IMR-90 (cell line): Measurements from ENCODE around the gene C11orf68. TPM values are rescaled to one million over a fixed set of nuclear protein-coding genes. Genes with fewer than 3 reads are reported as not detected.
A peak's percentile ranks its signal among the peaks of the same experiment; 100 is the strongest.

Experiments
- ATAC-seq: fragments of 200-7000 bp; cut with Tn5 transposase; 2 replicates; pipeline ENCODE4 v1.9.1; 2020; ENCODE audit warnings: low read depth, mild to moderate bottlenecking, moderate library complexity
- BruUV-seq: library from RNA; stranded (reverse); fragments of 400-500 nt; replicated peaks from 2 replicates; lab custom pipeline; 2021; lab: Mats Ljungman, UMichigan
- CTCF ChIA-PET: fragments of 300-600 bp; formaldehyde crosslinking; extraction: SDS; loops from one replicate; lab custom pipeline; 2021; ENCODE audit warnings: antibody characterized with exemption; lab: Yijun Ruan, JAX
- POLR2A ChIA-PET: fragments of 300-600 bp; sonication (Branson Sonifier 250); formaldehyde crosslinking; loops from one replicate; lab custom pipeline; 2022; ENCODE audit warnings: antibody characterized with exemption; ENCODE audit not compliant: unreplicated experiment; lab: Charles Lee
- DNase-seq: peaks from one replicate; pipeline ENCODE4 v3.0.0; 2013
- H2AFZ ChIP-seq: replicated peaks from 2 replicates; pipeline ENCODE3; 2013; ENCODE audit warnings: low read length, mild to moderate bottlenecking; ENCODE audit not compliant: poor library complexity
- H2AK5ac ChIP-seq: 2 replicates; pipeline ENCODE4 v1.6.1; 2013; ENCODE audit warnings: low read depth, low read length, inconsistent platforms
- H2AK9ac ChIP-seq: replicated peaks from 2 replicates; pipeline ENCODE3; 2013; ENCODE audit warnings: mild to moderate bottlenecking, low read depth, low read length, moderate library complexity; ENCODE audit not compliant: poor library complexity
- H2BK120ac ChIP-seq: 2 replicates; pipeline ENCODE4 v1.6.1; 2013; ENCODE audit warnings: low read depth, low read length, inconsistent platforms
- H2BK15ac ChIP-seq: 3 replicates; pipeline ENCODE4 v1.6.1; 2013; ENCODE audit warnings: low read depth, low read length, inconsistent platforms
- H2BK20ac ChIP-seq: 2 replicates; pipeline ENCODE4 v1.6.1; 2013; ENCODE audit warnings: low read depth, mild to moderate bottlenecking, inconsistent platforms, low read length, moderate library complexity
- H2BK5ac ChIP-seq: 2 replicates; pipeline ENCODE4 v1.6.1; 2013; ENCODE audit warnings: mild to moderate bottlenecking, low read depth, low read length, inconsistent platforms; ENCODE audit not compliant: poor library complexity, severe bottlenecking
- H3K14ac ChIP-seq: replicated peaks from 2 replicates; pipeline ENCODE4 v1.6.1; 2013; ENCODE audit warnings: low read depth, low read length, inconsistent platforms
- H3K18ac ChIP-seq: 2 replicates; pipeline ENCODE4 v1.6.1; 2013; ENCODE audit warnings: low read depth, low read length, control low read depth
- H3K23ac ChIP-seq: 2 replicates; pipeline ENCODE4 v1.6.1; 2013; ENCODE audit warnings: low read depth, low read length, inconsistent platforms
- H3K27ac ChIP-seq: 2 replicates; pipeline ENCODE4 v1.5.1; 2013; ENCODE audit warnings: mild to moderate bottlenecking, control low read depth, low read length; ENCODE audit not compliant: insufficient read depth
- H3K27me3 ChIP-seq: 2 replicates; pipeline ENCODE4 v1.6.1; 2013; ENCODE audit warnings: low read length; ENCODE audit not compliant: control insufficient read depth, insufficient read depth
- H3K36me3 ChIP-seq: 2 replicates; pipeline ENCODE4 v1.6.1; 2013; ENCODE audit warnings: low read length, mixed read lengths; ENCODE audit not compliant: control insufficient read depth, insufficient read depth
- H3K4ac ChIP-seq: 2 replicates; pipeline ENCODE4 v1.6.1; 2013; ENCODE audit warnings: low read depth, low read length, inconsistent platforms
- H3K4me1 ChIP-seq: 2 replicates; pipeline ENCODE4 v1.6.1; 2013; ENCODE audit warnings: low read length, mixed read lengths; ENCODE audit not compliant: control insufficient read depth, insufficient read depth
- H3K4me2 ChIP-seq: 2 replicates; pipeline ENCODE4 v1.6.1; 2013; ENCODE audit warnings: low read depth, mild to moderate bottlenecking, control low read depth, low read length, moderate library complexity
- H3K4me3 ChIP-seq: 2 replicates; pipeline ENCODE4 v1.5.1; 2013; ENCODE audit warnings: low read depth, mild to moderate bottlenecking, control low read depth, low read length, moderate library complexity; ENCODE audit not compliant: insufficient read depth
- H3K56ac ChIP-seq: 2 replicates; pipeline ENCODE4 v1.6.1; 2013; ENCODE audit warnings: low read length, inconsistent platforms; ENCODE audit not compliant: insufficient read depth; ENCODE audit errors: extremely low read depth
- H3K79me1 ChIP-seq, 2 experiments: 2 replicates each; pipeline ENCODE4 v1.6.1; 2013; ENCODE audit warnings: low read length in 2 of 2, inconsistent platforms in 1 of 2, low read depth in 1 of 2
- H3K9ac ChIP-seq: 2 replicates; pipeline ENCODE4 v1.6.1; 2013; ENCODE audit warnings: low read depth, low read length, control low read depth
- H3K9me1 ChIP-seq: 2 replicates; pipeline ENCODE4 v1.6.1; 2013; ENCODE audit warnings: low read length, inconsistent platforms; ENCODE audit not compliant: insufficient read depth
- H3K9me3 ChIP-seq: 2 replicates; pipeline ENCODE4 v1.6.1; 2013; ENCODE audit warnings: low read length; ENCODE audit not compliant: control insufficient read depth, insufficient read depth
- H4K20me1 ChIP-seq: 2 replicates; pipeline ENCODE4 v1.6.1; 2013; ENCODE audit warnings: low read length, inconsistent platforms; ENCODE audit not compliant: insufficient read depth
- H4K5ac ChIP-seq: 2 replicates; pipeline ENCODE4 v1.6.1; 2013; ENCODE audit warnings: mild to moderate bottlenecking, low read depth, low read length, control low read depth
- H4K8ac ChIP-seq, 2 experiments: 2 replicates each; pipeline ENCODE4 v1.6.1; 2013; ENCODE audit warnings: low read depth in 2 of 2, low read length in 2 of 2, control low read depth in 1 of 2, inconsistent platforms in 1 of 2
- H4K91ac ChIP-seq: 2 replicates; pipeline ENCODE4 v1.6.1; 2013; ENCODE audit warnings: low read depth, low read length, inconsistent platforms; ENCODE audit not compliant: insufficient read depth
- CEBPB ChIP-seq: IDR thresholded peaks from 2 replicates; pipeline ENCODE4 v1.6.1; 2012; ENCODE audit warnings: low read depth, low read length, improper control_type of control experiment
- CHD1 ChIP-seq: IDR thresholded peaks from 2 replicates; pipeline ENCODE4 v1.6.1; 2012; ENCODE audit warnings: low read depth, low read length, improper control_type of control experiment
- CTCF ChIP-seq: conservative IDR thresholded peaks from 2 replicates; pipeline ENCODE4 v1.5.1; 2012; ENCODE audit warnings: mild to moderate bottlenecking, low read depth, low read length, improper control_type of control experiment
- FOS ChIP-seq: fragments of 150-350 bp; IDR thresholded peaks from 2 replicates; pipeline ENCODE4 v1.6.1; 2016; ENCODE audit warnings: low read depth, low read length
- MAZ ChIP-seq: IDR thresholded peaks from 2 replicates; pipeline ENCODE4 v1.6.1; 2012; ENCODE audit warnings: low read depth, mild to moderate bottlenecking, low read length, improper control_type of control experiment, moderate library complexity, borderline replicate concordance
- MXI1 ChIP-seq: IDR thresholded peaks from 2 replicates; pipeline ENCODE4 v1.6.1; 2012; ENCODE audit warnings: low read depth, mild to moderate bottlenecking, low read length, moderate library complexity, borderline replicate concordance
- NFE2L2 ChIP-seq: fragments of 150-350 bp; IDR thresholded peaks from 2 replicates; pipeline ENCODE4 v1.6.1; 2016; ENCODE audit warnings: low read depth, mild to moderate bottlenecking, low read length
- POLR2A ChIP-seq: IDR thresholded peaks from 2 replicates; pipeline ENCODE4 v1.6.1; 2012; ENCODE audit warnings: mild to moderate bottlenecking, low read depth, low read length
- RAD21 ChIP-seq: IDR thresholded peaks from 2 replicates; pipeline ENCODE4 v1.6.1; 2012; ENCODE audit warnings: low read length, improper control_type of control experiment
- RCOR1 ChIP-seq: IDR thresholded peaks from 2 replicates; pipeline ENCODE4 v1.6.1; 2012; ENCODE audit warnings: mild to moderate bottlenecking, low read length, improper control_type of control experiment; ENCODE audit not compliant: insufficient replicate concordance
- RFX5 ChIP-seq: IDR thresholded peaks from 2 replicates; pipeline ENCODE4 v1.8.0; 2012; ENCODE audit warnings: low read depth, mild to moderate bottlenecking, low read length, moderate library complexity
- WGBS, 2 experiments: methylation state at CpG; one replicate each; pipeline versions ENCODE4 v1.1.5 to v1.1.7; 2013; ENCODE audit warnings: missing lambda C conversion rate in 2 of 2; ENCODE audit not compliant: insufficient read length in 1 of 2; ENCODE audit errors: extremely low coverage in 2 of 2; 5-methylcytosine and 5-hydroxymethylcytosine counted together
- dilution Hi-C: fragments of 300-500 bp; cut with HindIII; formaldehyde crosslinking; loops from one replicate; pipeline ENCODE4 v1.14.3; 2018; ENCODE audit warnings: low sequenced_read_pairs; ENCODE audit not compliant: unreplicated experiment
- in situ Hi-C: fragments of 300-500 bp; cut with MboI; formaldehyde crosslinking; loops from 3 replicates; pipeline ENCODE4 v1.14.3; 2019; ENCODE audit warnings: low sequenced_read_pairs, inconsistent platforms, mixed read lengths
- intact Hi-C: fragments of 100-400 bp; cut with micrococcal nuclease; formaldehyde crosslinking; loops from 2 replicates; pipeline ENCODE4 v1.10.0; 2022
- polyA plus RNA-seq, 3 experiments: library from polyadenylated mRNA; depleted of rRNA; stranded (reverse); fragments of >200 nt; gene quantifications; 2 replicates each; pipeline ENCODE4 v1.2.3, GENCODE V29; 2012; ENCODE audit warnings: low replicate concordance in 1 of 3
- total RNA-seq: library from RNA; depleted of rRNA; stranded (reverse); fragments of >200 nt; gene quantifications from 2 replicates; pipeline ENCODE4 v1.2.3, GENCODE V29; 2012
- TF ChIP-seq, protein P1 (sequence below): fragments of 150-350 bp; IDR thresholded peaks from 2 replicates; pipeline ENCODE4 v1.6.1; 2017; ENCODE audit warnings: mild to moderate bottlenecking, antibody characterized with exemption, low read length, low read depth

Gene C11orf68
- total and polyA plus RNA-seq, 2 of the 4 experiments (the other 2 are of a cell fraction) = 20.3 to 104 TPM

DNA sequence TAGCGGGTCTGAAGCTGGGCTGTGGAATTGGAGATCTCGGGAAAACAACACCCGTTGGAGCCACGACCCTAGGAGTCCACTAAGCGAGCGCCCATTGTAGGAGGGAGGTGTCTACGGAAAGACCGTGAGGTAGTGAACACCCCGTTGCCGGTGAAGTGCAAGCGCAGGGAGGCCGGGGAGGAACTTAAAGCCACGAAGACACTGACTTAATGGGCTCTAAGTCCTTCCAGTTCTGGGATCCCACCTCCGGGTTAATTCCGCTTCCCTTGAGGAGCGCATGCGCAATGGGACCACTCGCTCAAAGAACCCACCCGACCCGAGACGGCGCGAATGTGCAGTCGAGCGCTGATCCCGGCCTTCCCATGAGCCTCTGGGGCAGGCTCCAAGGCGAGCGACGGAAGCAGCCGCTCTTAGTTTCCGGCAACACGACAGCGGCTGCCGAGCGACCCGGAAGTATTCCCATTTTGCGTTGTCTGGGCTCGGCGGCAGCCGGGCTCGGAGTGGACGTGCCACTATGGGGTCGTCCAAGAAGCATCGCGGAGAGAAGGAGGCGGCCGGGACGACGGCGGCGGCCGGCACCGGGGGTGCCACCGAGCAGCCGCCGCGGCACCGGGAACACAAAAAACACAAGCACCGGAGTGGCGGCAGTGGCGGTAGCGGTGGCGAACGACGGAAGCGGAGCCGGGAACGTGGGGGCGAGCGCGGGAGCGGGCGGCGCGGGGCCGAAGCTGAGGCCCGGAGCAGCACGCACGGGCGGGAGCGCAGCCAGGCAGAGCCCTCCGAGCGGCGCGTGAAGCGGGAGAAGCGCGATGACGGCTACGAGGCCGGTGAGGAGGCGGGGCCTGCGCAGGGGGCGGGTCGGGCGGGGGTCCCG, 42.6 kb upstream of the C11orf68 start, which contains the start of gene SART1:
Gene SART1, plus strand, starts transcription at position 468 of the 874 bp plus-strand sequence. Its CDS starts 47 bp downstream, at position 515.
- peak within 1 kb of the TSS; percentile 98 for H3K27ac ChIP-seq
- peaks cover 5% of the 10 kb centered on the region; the same call in 1 of the 2 replicates for H3K9me1 ChIP-seq
- no peaks in the 10 kb centered on the region for H3K9me3 ChIP-seq
- peaks cover 8% of the 10 kb centered on the region for H3K4me1 ChIP-seq
- TF ChIP-seq FOS (no peak), MAZ (peak; percentile 56; the same call in 1 of the 2 replicates), RAD21 (peak; percentile 11), POLR2A (peak; percentile 89), CTCF (no peak), CHD1 (no peak), CEBPB (no peak), MXI1 (peak; percentile 47; the same call in 1 of the 2 replicates), NFE2L2 (no peak), RCOR1 (no peak), RFX5 (no peak)
- TF ChIP-seq, protein P1, sequence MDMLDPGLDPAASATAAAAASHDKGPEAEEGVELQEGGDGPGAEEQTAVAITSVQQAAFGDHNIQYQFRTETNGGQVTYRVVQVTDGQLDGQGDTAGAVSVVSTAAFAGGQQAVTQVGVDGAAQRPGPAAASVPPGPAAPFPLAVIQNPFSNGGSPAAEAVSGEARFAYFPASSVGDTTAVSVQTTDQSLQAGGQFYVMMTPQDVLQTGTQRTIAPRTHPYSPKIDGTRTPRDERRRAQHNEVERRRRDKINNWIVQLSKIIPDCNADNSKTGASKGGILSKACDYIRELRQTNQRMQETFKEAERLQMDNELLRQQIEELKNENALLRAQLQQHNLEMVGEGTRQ = peak; percentile 12
- H2BK20ac ChIP-seq = no peak within 1 kb of the TSS
- H3K27me3 ChIP-seq = no peaks in the 10 kb centered on the region
- in situ Hi-C loops = loop anchor here (5.0 kb wide), 1 partner anchor 69 kb away; the partner anchor contains the start of gene CCDC85B
- H3K4me2 ChIP-seq = peak within 1 kb of the TSS; percentile 98
- no TSS peak for BruUV-seq
- H3K4me3 ChIP-seq = peak within 1 kb of the TSS; percentile 59
- H2AK9ac ChIP-seq = peak within 1 kb of the TSS; percentile 97
- peak; percentile 97 for DNase-seq
- H2AK5ac ChIP-seq = peak within 1 kb of the TSS; percentile 96
- H2BK15ac ChIP-seq = peak within 1 kb of the TSS; percentile 42; the same call in 2 of the 3 replicates
- H2BK120ac ChIP-seq = peak within 1 kb of the TSS; percentile 49; the same call in 1 of the 2 replicates
- intact Hi-C loops = loop anchor here (2.0 to 5.0 kb wide), 2 partner anchors 44 to 73 kb away; partner anchors contain the start of genes C11orf68, DRAP1 and FIBP
- ATAC-seq = peak; percentile 96
- H4K20me1 ChIP-seq = peaks cover 7% of the 10 kb centered on the region
- H3K23ac ChIP-seq = peak within 1 kb of the TSS; percentile 99
- dilution Hi-C loops = no loop called here
- H3K18ac ChIP-seq = peak within 1 kb of the TSS; percentile 62
- peak within 1 kb of the TSS; percentile 98 for H4K91ac ChIP-seq
- peak within 1 kb of the TSS; percentile 96 for H3K56ac ChIP-seq
- peak within 1 kb of the TSS; percentile 100 for H4K8ac ChIP-seq
- H4K5ac ChIP-seq = peak within 1 kb of the TSS; percentile 96
- H3K9ac ChIP-seq = peak within 1 kb of the TSS; percentile 98
- peaks cover 16 to 47% of the 10 kb centered on the region in 2 experiments for H3K79me1 ChIP-seq
- peak within 1 kb of the TSS; percentile 95 for H2AFZ ChIP-seq
- peak within 1 kb of the TSS; percentile 95 for H3K4ac ChIP-seq
- peak within 1 kb of the TSS; percentile 84 for H2BK5ac ChIP-seq
- ChIA-PET CTCF (interaction anchor here (1.0 kb wide), 1 partner anchor 15 kb away, joined by 3 read pairs; no protein-coding TSS in a partner anchor), POLR2A (interaction anchor here (0.8 kb wide), 1 partner anchor 70 kb away, joined by 3 read pairs; no protein-coding TSS in a partner anchor)
- WGBS, 2 experiments = 2% methylated on average over 75 of the region's 97 CpGs; no CpG with 5 or more reads in 1 of the 2 experiments
- peak within 1 kb of the TSS; percentile 98 for H3K14ac ChIP-seq
- peaks cover 24% of the 10 kb centered on the region for H3K36me3 ChIP-seq
